Measurements from ENCODE around the gene SPATA6L. TPM values are rescaled to one million over a fixed set of nuclear protein-coding genes. Genes with fewer than 3 reads are reported as not detected.

Gene SPATA6L
- total RNA-seq, 4 donors from 2014 or later: 1.3 to 3.5 (median 2.3) TPM

- TF ChIP-seq CTCF (IDR thresholded peaks at IDR 0.05) (no peak), POLR2A (IDR thresholded peaks at IDR 0.05) (no peak)
- DNase-seq (ENCODE audit: low spot score in 2 of 2): no peak
- WGBS, 2 donors: 86 to 89% methylated on average over 2 of the region's 2 CpGs
Measured at GRCh38 chr9:4566806-4567205, 99.5 kb downstream of the SPATA6L start.

GRCh38 chr9:4563105-4563504 is 103.2 kb downstream of the SPATA6L start:
- no peak for TF ChIP-seq CTCF (IDR thresholded peaks at IDR 0.05)
- no peak for TF ChIP-seq POLR2A (IDR thresholded peaks at IDR 0.05)
- intact Hi-C loops (cut with DNase I; ENCODE audit: low total_unique reads): no loop called here
- WGBS, 2 donors: 72 to 73% methylated on average over 2 of the region's 2 CpGs
- no peak for DNase-seq (ENCODE audit: low spot score in 2 of 2)
- no peak overlapping the region for H3K4me3 ChIP-seq (ENCODE audit: low read depth, poor library complexity, severe bottlenecking)

More at GRCh38 chr9:4566806-4567205, 99.5 kb downstream of the SPATA6L start:
- H3K4me3 ChIP-seq (ENCODE audit: low read depth, poor library complexity, severe bottlenecking): no peak overlapping the region
- intact Hi-C loops (cut with DNase I; ENCODE audit: low total_unique reads): no loop called here

GRCh38 chr9:4559261-4560182 is 106.8 kb downstream of the SPATA6L start:
- no peak for DNase-seq (ENCODE audit: low spot score in 2 of 2)
- TF ChIP-seq CTCF (IDR thresholded peaks at IDR 0.05) (no peak), POLR2A (IDR thresholded peaks at IDR 0.05) (no peak)
- 69 to 87% methylated on average over 8 of the region's 8 CpGs for WGBS, 2 donors
- intact Hi-C loops (cut with DNase I; ENCODE audit: low total_unique reads): no loop called here
- H3K4me3 ChIP-seq (ENCODE audit: low read depth, poor library complexity, severe bottlenecking): no peak overlapping the region

GRCh38 chr9:4558371-4558998 is 107.8 kb downstream of the SPATA6L start:
- WGBS, 2 donors: 75 to 80% methylated on average over 5 of the region's 5 CpGs
- intact Hi-C loops (cut with DNase I; ENCODE audit: low total_unique reads): no loop called here
- no peak overlapping the region for H3K4me3 ChIP-seq (ENCODE audit: low read depth, poor library complexity, severe bottlenecking)
- DNase-seq (ENCODE audit: low spot score in 2 of 2): no peak
- TF ChIP-seq POLR2A (IDR thresholded peaks at IDR 0.05): no peak
- no peak for TF ChIP-seq CTCF (IDR thresholded peaks at IDR 0.05)

GRCh38 chr9:4555236-4555635 is 111.0 kb downstream of the SPATA6L start:
- no peak overlapping the region for H3K4me3 ChIP-seq (ENCODE audit: low read depth, poor library complexity, severe bottlenecking)
- intact Hi-C loops (cut with DNase I; ENCODE audit: low total_unique reads): no loop called here
- WGBS, 2 donors: 62 to 76% methylated on average over 2 of the region's 2 CpGs
- TF ChIP-seq POLR2A (IDR thresholded peaks at IDR 0.05): no peak
- TF ChIP-seq CTCF (IDR thresholded peaks at IDR 0.05): no peak
- no peak for DNase-seq (ENCODE audit: low spot score in 2 of 2)

Measured in lower leg skin (tissue), 4 donors.